NT2/D1 (cell line): ENCODE results near the gene GDF10.

Experiments
- SUZ12 ChIP-seq: IDR thresholded peaks from 2 replicates; pipeline ENCODE4 v1.6.1; 2011; ENCODE audit not compliant: insufficient read length, insufficient read depth; ENCODE audit errors: extremely low read depth
- YY1 ChIP-seq: IDR thresholded peaks from 2 replicates; pipeline ENCODE4 v1.6.1; 2011; ENCODE audit not compliant: insufficient read length, insufficient read depth

- TF ChIP-seq SUZ12 (no peak), YY1 (no peak)
Measured at GRCh38 chr10:47312663-47312995, 12.6 kb downstream of the GDF10 start.
